ENCODE measurements around the gene SORL1-AS1.

SORL1-AS1 gene

GRCh38 chr11:121429556-121429955 is 23.2 kb downstream of the SORL1-AS1 start:
- 46% methylated on average over 3 of the region's 3 CpGs for WGBS (ENCODE audit: low lambda C conversion rate)
- ChIA-PET POLR2A (no interaction called here), CTCF (interaction anchor here (0.5 to 2.1 kb wide), 6 partner anchors 10 to 671 kb away, joined by 3 to 7 read pairs (median 4); no protein-coding TSS in a partner anchor)
- no peak overlapping the region for H3K4me3 ChIP-seq (ENCODE audit: low read depth in 2 of 2, low read length in 1 of 2)
- no peaks in the 10 kb centered on the region for H3K36me3 ChIP-seq (replicated peaks in 1 of 2; ENCODE audit: control insufficient read depth in 1 of 2, insufficient read depth in 2 of 2, low read length in 1 of 2)
- H3K79me2 ChIP-seq (ENCODE audit: insufficient read depth), result no peaks in the 10 kb centered on the region
- no peak overlapping the region for H2AFZ ChIP-seq (ENCODE audit: low read depth)
- H3F3A ChIP-seq (replicated peaks; ENCODE audit: insufficient read depth), result no peaks in the 10 kb centered on the region
- peaks cover 7% of the 10 kb centered on the region; the same call in 1 of the 2 replicates for H3K27me3 ChIP-seq (ENCODE audit: insufficient read depth)
- no peak overlapping the region for H3K9ac ChIP-seq
- H3K27ac ChIP-seq (ENCODE audit: low read depth in 2 of 2, low read length in 1 of 2), result no peak overlapping the region
- no peaks in the 10 kb centered on the region for H3K9me3 ChIP-seq
- peaks cover 0 to 6% of the 10 kb centered on the region in 2 experiments; a peak in 1 of 4 replicates for H3K4me1 ChIP-seq (ENCODE audit: control insufficient read depth in 1 of 2, insufficient read depth in 2 of 2, low read depth in 1 of 2, low read length in 1 of 2)
- DNase-seq, result no peak
- no peaks in the 10 kb centered on the region for H4K20me1 ChIP-seq (ENCODE audit: insufficient read depth)
- TF ChIP-seq NRF1 (IDR thresholded peaks at IDR 0.05; ENCODE audit: low read depth, low read length) (no peak), EZH2phosphoT487 (IDR thresholded peaks at IDR 0.05; ENCODE audit: borderline replicate concordance, low read depth) (no peak), IRF3 (IDR thresholded peaks at IDR 0.05; ENCODE audit: low read depth, low read length) (no peak), MEF2A (IDR thresholded peaks at IDR 0.05; ENCODE audit: borderline replicate concordance, low read depth) (no peak), TEAD4 (IDR thresholded peaks at IDR 0.05; ENCODE audit: borderline replicate concordance, insufficient read depth) (no peak), PBX3 (IDR thresholded peaks at IDR 0.05) (no peak), GATA2 (CRISPR knock-in tag; IDR thresholded peaks at IDR 0.05) (no peak), MAX (IDR thresholded peaks at IDR 0.05; ENCODE audit: low read depth) (no peak), RFX5 (IDR thresholded peaks at IDR 0.05; ENCODE audit: low read length) (no peak)
- no peak overlapping the region for H3K4me2 ChIP-seq
- H3K9me2 ChIP-seq, result no peaks in the 10 kb centered on the region

GRCh38 chr11:121427400-121427744 is 25.4 kb downstream of the SORL1-AS1 start:
- no peak overlapping the region for H3K9ac ChIP-seq

More at GRCh38 chr11:121427400-121427744, 25.4 kb downstream of the SORL1-AS1 start:
- Histone ChIP-seq H3F3A (replicated peaks; ENCODE audit: insufficient read depth) (no peaks in the 10 kb centered on the region), H3K4me1 (ENCODE audit: control insufficient read depth in 1 of 2, insufficient read depth in 2 of 2, low read depth in 1 of 2, low read length in 1 of 2) (peaks cover 0 to 6% of the 10 kb centered on the region in 2 experiments; a peak in 1 of 4 replicates), H3K36me3 (replicated peaks in 1 of 2; ENCODE audit: control insufficient read depth in 1 of 2, insufficient read depth in 2 of 2, low read length in 1 of 2) (no peaks in the 10 kb centered on the region), H3K4me2 (no peak overlapping the region), H2AFZ (ENCODE audit: low read depth) (no peak overlapping the region), H3K4me3 (ENCODE audit: low read depth in 2 of 2, low read length in 1 of 2) (peak overlapping the region in 1 of 2 experiments; percentile 40; a peak in 2 of 4 replicates), H3K9me2 (no peaks in the 10 kb centered on the region), H3K27me3 (ENCODE audit: insufficient read depth) (peaks cover 7% of the 10 kb centered on the region; the same call in 1 of the 2 replicates), H3K27ac (ENCODE audit: low read depth in 2 of 2, low read length in 1 of 2) (no peak overlapping the region), H4K20me1 (ENCODE audit: insufficient read depth) (no peaks in the 10 kb centered on the region), H3K9me3 (no peaks in the 10 kb centered on the region), H3K79me2 (ENCODE audit: insufficient read depth) (no peaks in the 10 kb centered on the region)
- ChIA-PET POLR2A (no interaction called here), CTCF (interaction anchor here (0.7 to 1.5 kb wide), 9 partner anchors 9 to 165 kb away, joined by 3 to 6 read pairs (median 3); partner anchors contain the start of genes SORL1 and SORL1-AS1)
- no peak for DNase-seq
- 15% methylated on average over 8 of the region's 8 CpGs for WGBS (ENCODE audit: low lambda C conversion rate)
- TF ChIP-seq NRF1 (IDR thresholded peaks at IDR 0.05; ENCODE audit: low read depth, low read length), result 0 out of 2 replicates have a peak, but pooled peaks have one; percentile 62
- TF ChIP-seq SIN3A (IDR thresholded peaks at IDR 0.05; ENCODE audit: borderline replicate concordance, low read depth, low read length), result no peak

All from SK-N-SH (cell line).